Liver (tissue), 9 donors: ENCODE data around the gene RABGGTA. TPM values are rescaled to one million over a fixed set of nuclear protein-coding genes. Genes with fewer than 3 reads are reported as not detected.

Source experiments
- DNase-seq: peaks from one replicate; pipeline ENCODE4 v3.0.0-alpha.2; 2017; ENCODE audit warnings: low spot score
- H3K27ac ChIP-seq, 2 donors: one replicate each; pipeline ENCODE4 v1.7.0; 2013; ENCODE audit warnings: inconsistent platforms in 2 of 2, low read length in 2 of 2, control low read depth in 1 of 2, low read depth in 1 of 2, mild to moderate bottlenecking in 1 of 2
- H3K27me3 ChIP-seq, 4 donors: one replicate each; pipeline versions ENCODE4 v1.6.1 to v1.7.0; 2013; ENCODE audit warnings: low read length in 3 of 4, inconsistent platforms in 1 of 4, mild to moderate bottlenecking in 1 of 4, moderate library complexity in 1 of 4; ENCODE audit not compliant: control insufficient read depth in 4 of 4, insufficient read depth in 4 of 4
- H3K36me3 ChIP-seq, 4 donors: one replicate each; pipeline versions ENCODE4 v1.6.1 to v1.7.0; 2013; ENCODE audit warnings: low read length in 3 of 4, mild to moderate bottlenecking in 3 of 4, low read depth in 1 of 4, moderate library complexity in 1 of 4; ENCODE audit not compliant: control insufficient read depth in 4 of 4, insufficient read depth in 3 of 4
- H3K4me1 ChIP-seq, 4 donors: one replicate each; pipeline versions ENCODE4 v1.6.1 to v1.7.0; 2013; ENCODE audit warnings: low read length in 3 of 4, mild to moderate bottlenecking in 3 of 4, moderate library complexity in 1 of 4; ENCODE audit not compliant: control insufficient read depth in 4 of 4, insufficient read depth in 4 of 4
- H3K4me3 ChIP-seq, 3 donors: one replicate each; pipeline versions ENCODE4 v1.6.1 to v1.7.0; 2013; ENCODE audit warnings: low read length in 3 of 3, control low read depth in 1 of 3, low read depth in 1 of 3, mild to moderate bottlenecking in 1 of 3
- H3K9ac ChIP-seq, 2 donors: one replicate each; pipeline ENCODE4 v1.7.0; 2013; ENCODE audit warnings: low read length in 2 of 2, mild to moderate bottlenecking in 2 of 2, moderate library complexity in 2 of 2, control low read depth in 1 of 2, low read depth in 1 of 2
- H3K9me3 ChIP-seq, 4 donors: one replicate each; pipeline versions ENCODE4 v1.6.1 to v1.7.0; 2013; ENCODE audit warnings: low read length in 3 of 4; ENCODE audit not compliant: control insufficient read depth in 4 of 4
- ATF3 ChIP-seq: IDR thresholded peaks from 2 replicates; pipeline ENCODE4 v1.6.1; 2016; ENCODE audit warnings: antibody characterized with exemption
- CTCF ChIP-seq: fragments of 150-350 bp; IDR thresholded peaks from 2 replicates; pipeline ENCODE4 v1.5.1; 2017; ENCODE audit warnings: improper control_type of control experiment, low read depth, low read length; ENCODE audit not compliant: missing input control
- EGR1 ChIP-seq, 2 donors: IDR thresholded peaks; 2 replicates each; pipeline ENCODE4 v1.6.1; 2016 to 2018; ENCODE audit warnings: antibody characterized with exemption in 2 of 2, low read depth in 2 of 2
- FOXA1 ChIP-seq: IDR thresholded peaks from 2 replicates; pipeline ENCODE4 v1.6.1; 2016; ENCODE audit warnings: antibody characterized with exemption
- FOXA2 ChIP-seq: IDR thresholded peaks from 2 replicates; pipeline ENCODE4 v1.6.1; 2016; ENCODE audit warnings: antibody characterized with exemption
- GABPA ChIP-seq, 2 donors: IDR thresholded peaks in 1 of 2; conservative IDR thresholded peaks in 1 of 2; 2 replicates each; pipeline ENCODE4 v1.6.1; 2016; ENCODE audit warnings: antibody characterized with exemption in 2 of 2, mild to moderate bottlenecking in 1 of 2, moderate library complexity in 1 of 2
- HNF4A ChIP-seq, 2 donors: conservative IDR thresholded peaks; 2 replicates each; pipeline ENCODE4 v1.6.1; 2016; ENCODE audit warnings: antibody characterized with exemption in 2 of 2, mild to moderate bottlenecking in 2 of 2
- HNF4G ChIP-seq: IDR thresholded peaks from 2 replicates; pipeline ENCODE4 v1.6.1; 2016; ENCODE audit warnings: antibody characterized with exemption
- JUND ChIP-seq, 2 donors: IDR thresholded peaks; 2 replicates each; pipeline ENCODE4 v1.6.1; 2016; ENCODE audit warnings: antibody characterized with exemption in 2 of 2
- MAX ChIP-seq: IDR thresholded peaks from 2 replicates; pipeline ENCODE4 v1.6.1; 2016; ENCODE audit warnings: antibody characterized with exemption
- NR2F2 ChIP-seq: IDR thresholded peaks from 2 replicates; pipeline ENCODE4 v1.6.1; 2016; ENCODE audit warnings: antibody characterized with exemption
- REST ChIP-seq: IDR thresholded peaks from 2 replicates; pipeline ENCODE4 v1.6.1; 2016; ENCODE audit warnings: antibody characterized with exemption, mild to moderate bottlenecking
- RXRA ChIP-seq, 2 donors: IDR thresholded peaks; 2 replicates each; pipeline ENCODE4 v1.6.1; 2017 to 2018; ENCODE audit warnings: antibody characterized with exemption in 2 of 2, mild to moderate bottlenecking in 1 of 2
- SP1 ChIP-seq: IDR thresholded peaks from 2 replicates; pipeline ENCODE4 v1.6.1; 2018; ENCODE audit warnings: antibody characterized with exemption, mild to moderate bottlenecking
- TAF1 ChIP-seq: conservative IDR thresholded peaks from 2 replicates; pipeline ENCODE4 v1.6.1; 2016; ENCODE audit warnings: antibody characterized with exemption, mild to moderate bottlenecking
- YY1 ChIP-seq: IDR thresholded peaks from 2 replicates; pipeline ENCODE4 v1.6.1; 2016; ENCODE audit warnings: antibody characterized with exemption, mild to moderate bottlenecking
- ZBTB33 ChIP-seq: IDR thresholded peaks from 2 replicates; pipeline ENCODE4 v1.6.1; 2016; ENCODE audit warnings: antibody characterized with exemption
- WGBS: extraction: QIAGEN DNeasy Blood & Tissue Kit; methylation state at CpG from one replicate; pipeline ENCODE4 v1.1.7; 2013; 5-methylcytosine and 5-hydroxymethylcytosine counted together
- polyA plus RNA-seq, 2 donors: library from polyadenylated mRNA; stranded (reverse) in 1 of 2; unstranded in 1 of 2; fragments of 200-250 nt in 1 of 2; fragments of >200 nt in 1 of 2; fragmentation: Nextera tagmentation in 1 of 2; extraction: Ambion mirVana in 1 of 2; gene quantifications; one replicate each; pipeline versions ENCODE4 v1.2.1 to v1.2.3, GENCODE V29; 2013 to 2015
- total RNA-seq, 2 donors: library from RNA; depleted of rRNA; stranded (reverse); fragments of >200 nt; gene quantifications; one replicate each; pipeline ENCODE4 v1.2.3, GENCODE V29; 2014
- donor health status: healthy.
- donor health status: healthy.
- donor health status: healthy.
- donor health status: healthy.
- donor health status: healthy.

RABGGTA gene
- total and polyA plus RNA-seq, 4 donors, result 7.5 to 19.7 (median 13.2) TPM

GRCh38 chr14:24307156-24307574 lies 35.8 kb upstream of the RABGGTA start:
- DNase-seq, result no peak
- peak overlapping the region; percentile 55 to 78 (median 70) for H3K4me3 ChIP-seq
- H3K9me3 ChIP-seq, result no peaks in the 10 kb centered on the region
- H3K4me1 ChIP-seq, result peaks cover 32 to 88% (median 78%) of the 10 kb centered on the region in 4 donors
- 40% methylated on average over 11 of the region's 11 CpGs for WGBS
- H3K27me3 ChIP-seq, result no peaks in the 10 kb centered on the region
- TF ChIP-seq REST, result no peak
- TF ChIP-seq NR2F2, result no peak
- no peak for TF ChIP-seq FOXA2
- TF ChIP-seq ZBTB33, result no peak
- no peak for TF ChIP-seq MAX
- no peak for TF ChIP-seq EGR1 (IDR thresholded peaks at IDR 0.05; ENCODE audit: low read depth in 2 of 2)
- TF ChIP-seq ATF3, result no peak
- TF ChIP-seq TAF1, result no peak
- no peak for TF ChIP-seq FOXA1
- TF ChIP-seq RXRA (IDR thresholded peaks at IDR 0.05), result no peak
- TF ChIP-seq SP1, result no peak
- no peak for TF ChIP-seq JUND (IDR thresholded peaks at IDR 0.05)
- TF ChIP-seq HNF4G, result no peak
- TF ChIP-seq YY1, result no peak
- no peak for TF ChIP-seq CTCF
- TF ChIP-seq HNF4A (conservative IDR thresholded peaks at IDR 0.05), result no peak
- H3K9ac ChIP-seq, result peak overlapping the region; percentile 80 to 98
- H3K36me3 ChIP-seq, result peaks cover 5 to 38% (median 26%) of the 10 kb centered on the region in 4 donors
- peak overlapping the region; percentile 92 to 97 for H3K27ac ChIP-seq

GRCh38 chr14:24304019-24304387 lies 32.6 kb upstream of the RABGGTA start:
- Histone ChIP-seq H3K4me1 (peaks cover 14 to 81% (median 73%) of the 10 kb centered on the region in 4 donors), H3K36me3 (peaks cover 9 to 48% (median 33%) of the 10 kb centered on the region in 4 donors), H3K4me3 (no peak overlapping the region), H3K9me3 (no peaks in the 10 kb centered on the region), H3K9ac (no peak overlapping the region), H3K27me3 (no peaks in the 10 kb centered on the region), H3K27ac (peak overlapping the region; percentile 55 to 79)
- no peak for DNase-seq
- WGBS, result 97% methylated on average over 11 of the region's 11 CpGs
- TF ChIP-seq JUND (IDR thresholded peaks at IDR 0.05) (no peak), EGR1 (IDR thresholded peaks at IDR 0.05; ENCODE audit: low read depth in 2 of 2) (no peak), FOXA2 (no peak), GABPA (IDR thresholded peaks at IDR 0.05 in 1 of 2, conservative IDR thresholded peaks at IDR 0.05 in 1 of 2) (no peak)
